Astrocyte of the cerebellum (primary cell): ENCODE data around the gene RPL37A.

ENCODE experiments used
- DNase-seq: peaks from one replicate; pipeline ENCODE4 v3.0.0-alpha.2; 2011; ENCODE audit warnings: low read depth
- H3K4me3 ChIP-seq: 2 replicates; pipeline ENCODE4 v1.5.1; 2011; ENCODE audit warnings: mild to moderate bottlenecking, low read depth, low read length, moderate library complexity
- CTCF ChIP-seq: IDR thresholded peaks from 2 replicates; pipeline ENCODE4 v1.5.1; 2012; ENCODE audit warnings: low read length, low read depth, moderate library complexity, mild to moderate bottlenecking; ENCODE audit errors: missing control alignments
- in situ Hi-C: cut with HindIII; loops from 2 replicates; pipeline ENCODE4 v1.10.0; 2017; ENCODE audit warnings: low sequenced_read_pairs

RPL37A gene

GRCh38 chr2:216546641-216547403, 48.2 kb downstream of the RPL37A start:
- DNase-seq = no peak
- in situ Hi-C loops = no loop called here
- TF ChIP-seq CTCF = no peak
- H3K4me3 ChIP-seq = no peak overlapping the region

- in situ Hi-C loops = no loop called here
- no peak overlapping the region for H3K4me3 ChIP-seq
- TF ChIP-seq CTCF = no peak
- DNase-seq = peak; percentile 57
Observed at GRCh38 chr2:216548901-216549331, 50.3 kb downstream of the RPL37A start.

- DNase-seq = no peak
- no peak for TF ChIP-seq CTCF
- no peak overlapping the region for H3K4me3 ChIP-seq
- in situ Hi-C loops = no loop called here
Observed at GRCh38 chr2:216549926-216550690, 51.5 kb downstream of the RPL37A start.

- no peak for TF ChIP-seq CTCF
- no peak overlapping the region for H3K4me3 ChIP-seq
- in situ Hi-C loops = no loop called here
- peak; percentile 39 for DNase-seq
Observed at GRCh38 chr2:216551234-216552068, 52.8 kb downstream of the RPL37A start.

GRCh38 chr2:216553093-216553478, 54.4 kb downstream of the RPL37A start:
- no peak for TF ChIP-seq CTCF
- H3K4me3 ChIP-seq = no peak overlapping the region
- no peak for DNase-seq
- in situ Hi-C loops = no loop called here
